HCT116 (cell line): ENCODE results near the gene EPHA1. TPM values are rescaled to one million over a fixed set of nuclear protein-coding genes. Genes with fewer than 3 reads are reported as not detected.

Source experiments
- ATAC-seq: fragments of 200-7000 bp; cut with Tn5 transposase; 2 replicates; pipeline ENCODE4 v1.9.1; 2020; ENCODE audit warnings: mild to moderate bottlenecking, moderate library complexity
- BruUV-seq: library from RNA; stranded (reverse); fragments of 400-500 nt; replicated peaks from 2 replicates; lab custom pipeline; 2021; lab: Mats Ljungman, UMichigan
- CTCF ChIA-PET: fragments of 300-600 bp; sonication (Branson Sonifier 250); formaldehyde crosslinking; loops from one replicate; lab custom pipeline; 2021; ENCODE audit warnings: antibody characterized with exemption; lab: Charles Lee
- POLR2A ChIA-PET: fragments of 300-600, 350-600 bp; sonication (Branson Sonifier 250); formaldehyde crosslinking; loops from one replicate; lab custom pipeline; 2021; ENCODE audit warnings: antibody characterized with exemption; lab: Charles Lee
- RAD21 ChIA-PET, 2 experiments: fragments of 300-600 bp; sonication (Branson Sonifier 250); formaldehyde crosslinking; loops; one replicate each; lab custom pipeline; 2023; ENCODE audit warnings: low total read pairs in 2 of 2; ENCODE audit not compliant: uncharacterized antibody in 2 of 2, unreplicated experiment in 2 of 2, low non-redundant PET in 1 of 2; lab: Charles Lee
- DNase-seq: peaks from one replicate; pipeline ENCODE4 v3.0.0-alpha.2; 2010; ENCODE audit warnings: low read depth, low spot score
- H2AFZ ChIP-seq: fragments of 200-600 bp; shearing (Covaris generic), sonication (generic); 2 replicates; pipeline ENCODE4 v1.6.1; 2017; ENCODE audit warnings: low read depth, mixed run types, mixed read lengths, antibody characterized with exemption, low read length; ENCODE audit not compliant: poor library complexity, severe bottlenecking
- H3K27ac ChIP-seq: 2 replicates; pipeline ENCODE4 v1.5.1; 2012; ENCODE audit warnings: low read depth, low read length
- H3K27me3 ChIP-seq: fragments of 200-600 bp; sonication (generic); 2 replicates; pipeline ENCODE4 v1.6.1; 2016; ENCODE audit warnings: mixed run types, low read length, mixed read lengths; ENCODE audit not compliant: insufficient read depth
- H3K36me3 ChIP-seq, 2 experiments: fragments of 200-500 bp in 1 of 2; fragments of 200-600 bp in 1 of 2; sonication (Bioruptor generic) in 1 of 2; sonication (generic) in 1 of 2; 2 replicates each; pipeline versions ENCODE4 v1.5.1 to v1.6.1; 2014 to 2016; ENCODE audit warnings: low read length in 2 of 2, inconsistent platforms in 1 of 2, mixed read lengths in 1 of 2, mixed run types in 1 of 2; ENCODE audit not compliant: insufficient read depth in 2 of 2, control insufficient read depth in 1 of 2
- H3K4me1 ChIP-seq, 2 experiments: fragments of 200-600 bp in 1 of 2; sonication (generic) in 1 of 2; 2 replicates each; pipeline versions ENCODE4 v1.5.1 to v1.6.1; 2012 to 2017; ENCODE audit warnings: low read length in 2 of 2, inconsistent platforms in 1 of 2, mild to moderate bottlenecking in 1 of 2, mixed read lengths in 1 of 2, mixed run types in 1 of 2, moderate library complexity in 1 of 2; ENCODE audit not compliant: insufficient read depth in 2 of 2, control insufficient read depth in 1 of 2
- H3K4me2 ChIP-seq: fragments of 200-600 bp; sonication (generic); 2 replicates; pipeline ENCODE4 v1.6.1; 2017; ENCODE audit warnings: mixed run types, low read length, mixed read lengths
- H3K4me3 ChIP-seq, 2 experiments: fragments of 200-600 bp in 1 of 2; sonication (generic) in 1 of 2; replicated peaks in 1 of 2; 2 replicates each; pipeline ENCODE4 v1.5.1; 2011 to 2016; ENCODE audit warnings: low read length in 2 of 2, control low read depth in 1 of 2, low read depth in 1 of 2, mild to moderate bottlenecking in 1 of 2, mixed read lengths in 1 of 2, mixed run types in 1 of 2
- H3K79me2 ChIP-seq: fragments of 200-600 bp; sonication (generic); 2 replicates; pipeline ENCODE4 v1.6.1; 2017; ENCODE audit warnings: mild to moderate bottlenecking, mixed run types, low read length, moderate library complexity, mixed read lengths; ENCODE audit not compliant: insufficient read depth
- H3K9ac ChIP-seq: fragments of 200-600 bp; sonication (generic); 2 replicates; pipeline ENCODE4 v1.6.1; 2016; ENCODE audit warnings: low read length, mixed read lengths
- H3K9me2 ChIP-seq: fragments of 200-600 bp; sonication (generic), shearing (Covaris generic); 2 replicates; pipeline ENCODE4 v1.6.1; 2017; ENCODE audit warnings: mixed run types, mild to moderate bottlenecking, moderate library complexity; ENCODE audit not compliant: insufficient read depth
- H3K9me3 ChIP-seq, 2 experiments: fragments of 200-500 bp in 1 of 2; fragments of 200-600 bp in 1 of 2; sonication (Bioruptor generic) in 1 of 2; sonication (generic) in 1 of 2; 2 replicates each; pipeline ENCODE4 v1.6.1; 2014 to 2017; ENCODE audit warnings: low read length in 2 of 2, mixed read lengths in 2 of 2, inconsistent platforms in 1 of 2, low read depth in 1 of 2, mild to moderate bottlenecking in 1 of 2, mixed run types in 1 of 2, moderate library complexity in 1 of 2; ENCODE audit not compliant: control insufficient read depth in 1 of 2, insufficient read depth in 1 of 2
- H4K20me1 ChIP-seq: fragments of 200-600 bp; sonication (generic), shearing (Covaris generic); 2 replicates; pipeline ENCODE4 v1.6.1; 2017; ENCODE audit warnings: mixed run types, mild to moderate bottlenecking, moderate library complexity; ENCODE audit not compliant: insufficient read depth
- CBX3 ChIP-seq: IDR thresholded peaks from 2 replicates; pipeline ENCODE4 v1.6.1; 2012; ENCODE audit warnings: low read depth
- EGR1 ChIP-seq: IDR thresholded peaks from 2 replicates; pipeline ENCODE4 v1.6.1; 2012; ENCODE audit warnings: low read depth
- ELF1 ChIP-seq: IDR thresholded peaks from 2 replicates; pipeline ENCODE4 v1.6.1; 2012; ENCODE audit warnings: low read depth, borderline replicate concordance
- EZH2phosphoT487 ChIP-seq: fragments of 200-600 bp; IDR thresholded peaks from 2 replicates; pipeline ENCODE4 v1.6.1; 2018; ENCODE audit warnings: antibody characterized with exemption, borderline replicate concordance
- JUND ChIP-seq: IDR thresholded peaks from 2 replicates; pipeline ENCODE4 v1.6.1; 2012
- SP1 ChIP-seq: IDR thresholded peaks from 2 replicates; pipeline ENCODE4 v1.6.1; 2012; ENCODE audit warnings: low read depth
- SRF ChIP-seq: IDR thresholded peaks from 2 replicates; pipeline ENCODE4 v1.6.1; 2012; ENCODE audit warnings: low read depth
- TCF7L2 ChIP-seq: IDR thresholded peaks from 2 replicates; pipeline ENCODE4 v1.7.0; 2011; ENCODE audit warnings: borderline replicate concordance, inconsistent platforms; ENCODE audit not compliant: insufficient read depth, insufficient read length; ENCODE audit errors: extremely low read depth
- YY1 ChIP-seq: IDR thresholded peaks from 2 replicates; pipeline ENCODE4 v1.6.1; 2011; ENCODE audit warnings: low read length, low read depth, moderate library complexity, mild to moderate bottlenecking; ENCODE audit not compliant: insufficient replicate concordance; ENCODE audit errors: extremely low read depth
- ZNF274 ChIP-seq: fragments of 200-500 bp; sonication (Bioruptor generic); IDR thresholded peaks from 2 replicates; pipeline ENCODE4 v1.6.1; 2014; ENCODE audit warnings: mild to moderate bottlenecking, low read depth, low read length, inconsistent platforms
- intact Hi-C: fragments of 100-400 bp; cut with micrococcal nuclease; formaldehyde crosslinking; loops from 2 replicates; pipeline ENCODE4 v1.10.0; 2022
- total RNA-seq: library from RNA; stranded (reverse); gene quantifications from one replicate; pipeline ENCODE4 v1.2.1, GENCODE V29; 2021; ENCODE audit not compliant: unreplicated experiment
- TF ChIP-seq, protein P1 (sequence below): IDR thresholded peaks from 2 replicates; pipeline ENCODE4 v1.6.1; 2012
- TF ChIP-seq, protein P2 (sequence below): IDR thresholded peaks from 2 replicates; pipeline ENCODE4 v1.6.1; 2012
- TF ChIP-seq, protein P3 (sequence below): IDR thresholded peaks from 2 replicates; pipeline ENCODE4 v1.6.1; 2012; ENCODE audit warnings: low read depth
- TF ChIP-seq, protein P4 (sequence below), 3 experiments: fragments of 200-600 bp in 1 of 3; sonication (generic) in 1 of 3; IDR thresholded peaks in 2 of 3; conservative IDR thresholded peaks in 1 of 3; 2 replicates each; pipeline ENCODE4 v1.5.1; 2012 to 2017; ENCODE audit warnings: low read depth in 2 of 3, low read length in 2 of 3, antibody characterized with exemption in 1 of 3, borderline replicate concordance in 1 of 3, control low read depth in 1 of 3, mild to moderate bottlenecking in 1 of 3, mixed read lengths in 1 of 3, mixed run types in 1 of 3, moderate library complexity in 1 of 3; ENCODE audit not compliant: insufficient read depth in 1 of 3

The EPHA1 gene
- total RNA-seq, 1 experiment from 2014 or later, result 29.9 TPM

DNA sequence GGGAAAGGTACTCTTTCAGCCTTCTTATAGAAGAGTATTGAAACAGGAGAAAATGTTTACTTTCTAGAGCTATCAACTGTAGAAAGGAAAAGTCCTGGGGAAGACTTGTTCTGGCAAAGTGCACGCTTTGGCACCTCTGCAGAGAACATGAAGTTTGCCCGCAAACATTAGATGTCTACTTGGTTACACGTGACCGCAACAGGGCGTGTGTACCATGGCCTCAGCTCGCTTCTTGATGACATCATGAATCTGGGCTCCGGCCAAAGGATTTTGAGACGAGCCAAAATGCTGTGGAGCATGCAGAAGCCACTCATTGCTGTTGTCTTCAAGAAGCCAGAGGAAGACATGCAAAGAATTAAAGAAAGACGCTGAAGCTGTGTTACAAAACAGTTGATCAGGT is 26.0 kb upstream of the EPHA1 start:
- H3K4me2 ChIP-seq, result no peak overlapping the region
- DNase-seq (no peak), ATAC-seq (no peak)
- no peak overlapping the region for H3K9ac ChIP-seq
- H3K4me3 ChIP-seq, result no peak overlapping the region
- TF ChIP-seq, protein P1, sequence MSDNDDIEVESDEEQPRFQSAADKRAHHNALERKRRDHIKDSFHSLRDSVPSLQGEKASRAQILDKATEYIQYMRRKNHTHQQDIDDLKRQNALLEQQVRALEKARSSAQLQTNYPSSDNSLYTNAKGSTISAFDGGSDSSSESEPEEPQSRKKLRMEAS, result no peak
- no peak for TF ChIP-seq EGR1
- TF ChIP-seq SP1, result no peak
- TF ChIP-seq TCF7L2, result no peak
- TF ChIP-seq ZNF274, result no peak
- TF ChIP-seq SRF, result no peak
- no peak for TF ChIP-seq YY1
- POLR2A ChIA-PET, result no interaction called here
- no TSS peak for BruUV-seq
- H3K27me3 ChIP-seq, result no peaks in the 10 kb centered on the region
- intact Hi-C loops, result no loop called here
- no peaks in the 10 kb centered on the region for H3K36me3 ChIP-seq
- H4K20me1 ChIP-seq, result no peaks in the 10 kb centered on the region
- CTCF ChIA-PET, result no interaction called here
- H3K9me3 ChIP-seq, result no peaks in the 10 kb centered on the region
- H3K79me2 ChIP-seq, result no peaks in the 10 kb centered on the region
- H3K9me2 ChIP-seq, result no peaks in the 10 kb centered on the region
- H3K27ac ChIP-seq, result no peak overlapping the region
- H2AFZ ChIP-seq, result no peak overlapping the region
- peaks cover 0 to 10% of the 10 kb centered on the region in 2 experiments; a peak in 2 of 4 replicates for H3K4me1 ChIP-seq
- RAD21 ChIA-PET, result no interaction called here

DNA sequence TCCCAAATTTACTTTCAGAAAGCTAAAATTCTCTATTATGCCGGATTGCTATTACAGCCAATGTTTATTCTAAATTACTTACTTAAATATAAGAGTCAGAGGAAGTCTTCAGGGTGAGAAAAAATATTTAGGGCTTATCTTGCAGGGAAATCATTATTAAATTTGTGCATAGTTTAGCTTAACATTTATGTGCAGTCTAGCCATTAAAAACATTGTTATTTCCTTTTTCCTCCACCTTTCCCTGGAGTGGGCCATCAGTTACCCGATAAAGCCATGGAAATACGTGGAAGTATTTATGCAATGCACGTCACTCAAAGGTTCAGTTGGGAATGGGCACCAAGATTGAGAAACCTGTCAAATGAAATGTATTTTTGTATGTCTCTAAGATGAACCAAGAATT is 25.1 kb upstream of the EPHA1 start:
- ChIA-PET POLR2A (no interaction called here), RAD21 (no interaction called here)
- Histone ChIP-seq H2AFZ (no peak overlapping the region), H3K4me1 (peaks cover 0 to 12% of the 10 kb centered on the region in 2 experiments; a peak in 2 of 4 replicates), H3K4me2 (no peak overlapping the region), H3K9me3 (no peaks in the 10 kb centered on the region), H3K9me2 (no peaks in the 10 kb centered on the region)
- BruUV-seq, result no TSS peak
- TF ChIP-seq, protein P2, sequence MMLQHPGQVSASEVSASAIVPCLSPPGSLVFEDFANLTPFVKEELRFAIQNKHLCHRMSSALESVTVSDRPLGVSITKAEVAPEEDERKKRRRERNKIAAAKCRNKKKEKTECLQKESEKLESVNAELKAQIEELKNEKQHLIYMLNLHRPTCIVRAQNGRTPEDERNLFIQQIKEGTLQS, result no peak
- no peak for TF ChIP-seq CBX3
- TF ChIP-seq YY1, result no peak
- TF ChIP-seq, protein P1, result no peak
- TF ChIP-seq JUND, result no peak
- TF ChIP-seq, protein P3, sequence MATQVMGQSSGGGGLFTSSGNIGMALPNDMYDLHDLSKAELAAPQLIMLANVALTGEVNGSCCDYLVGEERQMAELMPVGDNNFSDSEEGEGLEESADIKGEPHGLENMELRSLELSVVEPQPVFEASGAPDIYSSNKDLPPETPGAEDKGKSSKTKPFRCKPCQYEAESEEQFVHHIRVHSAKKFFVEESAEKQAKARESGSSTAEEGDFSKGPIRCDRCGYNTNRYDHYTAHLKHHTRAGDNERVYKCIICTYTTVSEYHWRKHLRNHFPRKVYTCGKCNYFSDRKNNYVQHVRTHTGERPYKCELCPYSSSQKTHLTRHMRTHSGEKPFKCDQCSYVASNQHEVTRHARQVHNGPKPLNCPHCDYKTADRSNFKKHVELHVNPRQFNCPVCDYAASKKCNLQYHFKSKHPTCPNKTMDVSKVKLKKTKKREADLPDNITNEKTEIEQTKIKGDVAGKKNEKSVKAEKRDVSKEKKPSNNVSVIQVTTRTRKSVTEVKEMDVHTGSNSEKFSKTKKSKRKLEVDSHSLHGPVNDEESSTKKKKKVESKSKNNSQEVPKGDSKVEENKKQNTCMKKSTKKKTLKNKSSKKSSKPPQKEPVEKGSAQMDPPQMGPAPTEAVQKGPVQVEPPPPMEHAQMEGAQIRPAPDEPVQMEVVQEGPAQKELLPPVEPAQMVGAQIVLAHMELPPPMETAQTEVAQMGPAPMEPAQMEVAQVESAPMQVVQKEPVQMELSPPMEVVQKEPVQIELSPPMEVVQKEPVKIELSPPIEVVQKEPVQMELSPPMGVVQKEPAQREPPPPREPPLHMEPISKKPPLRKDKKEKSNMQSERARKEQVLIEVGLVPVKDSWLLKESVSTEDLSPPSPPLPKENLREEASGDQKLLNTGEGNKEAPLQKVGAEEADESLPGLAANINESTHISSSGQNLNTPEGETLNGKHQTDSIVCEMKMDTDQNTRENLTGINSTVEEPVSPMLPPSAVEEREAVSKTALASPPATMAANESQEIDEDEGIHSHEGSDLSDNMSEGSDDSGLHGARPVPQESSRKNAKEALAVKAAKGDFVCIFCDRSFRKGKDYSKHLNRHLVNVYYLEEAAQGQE, result no peak
- no peak for TF ChIP-seq EZH2phosphoT487
- TF ChIP-seq, protein P4, sequence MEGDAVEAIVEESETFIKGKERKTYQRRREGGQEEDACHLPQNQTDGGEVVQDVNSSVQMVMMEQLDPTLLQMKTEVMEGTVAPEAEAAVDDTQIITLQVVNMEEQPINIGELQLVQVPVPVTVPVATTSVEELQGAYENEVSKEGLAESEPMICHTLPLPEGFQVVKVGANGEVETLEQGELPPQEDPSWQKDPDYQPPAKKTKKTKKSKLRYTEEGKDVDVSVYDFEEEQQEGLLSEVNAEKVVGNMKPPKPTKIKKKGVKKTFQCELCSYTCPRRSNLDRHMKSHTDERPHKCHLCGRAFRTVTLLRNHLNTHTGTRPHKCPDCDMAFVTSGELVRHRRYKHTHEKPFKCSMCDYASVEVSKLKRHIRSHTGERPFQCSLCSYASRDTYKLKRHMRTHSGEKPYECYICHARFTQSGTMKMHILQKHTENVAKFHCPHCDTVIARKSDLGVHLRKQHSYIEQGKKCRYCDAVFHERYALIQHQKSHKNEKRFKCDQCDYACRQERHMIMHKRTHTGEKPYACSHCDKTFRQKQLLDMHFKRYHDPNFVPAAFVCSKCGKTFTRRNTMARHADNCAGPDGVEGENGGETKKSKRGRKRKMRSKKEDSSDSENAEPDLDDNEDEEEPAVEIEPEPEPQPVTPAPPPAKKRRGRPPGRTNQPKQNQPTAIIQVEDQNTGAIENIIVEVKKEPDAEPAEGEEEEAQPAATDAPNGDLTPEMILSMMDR (IDR thresholded peaks at IDR 0.05 in 2 of 3, conservative IDR thresholded peaks at IDR 0.05 in 1 of 3; ENCODE audit: borderline replicate concordance in 1 of 3, insufficient read depth in 1 of 3, low read depth in 2 of 3, low read length in 2 of 3), result no peak
- TF ChIP-seq SRF, result no peak
- no peak for TF ChIP-seq ELF1
- TF ChIP-seq, all 23 proteins: peak for 0
- Histone ChIP-seq H3K4me3 (no peak overlapping the region), H3K9ac (no peak overlapping the region), H3K36me3 (no peaks in the 10 kb centered on the region), H3K27ac (no peak overlapping the region), H4K20me1 (no peaks in the 10 kb centered on the region), H3K27me3 (no peaks in the 10 kb centered on the region), H3K79me2 (no peaks in the 10 kb centered on the region)
- CTCF ChIA-PET, result no interaction called here
- intact Hi-C loops, result no loop called here
- no peak for DNase-seq
- no peak for ATAC-seq
